Stimulated activated CD8-positive, alpha-beta memory T cell treated with anti-CD3 and anti-CD28 coated beads, Interleukin-12 subunit alpha, Interleukin-12 subunit beta, amount 100 ng/mL, for 1 hour (primary cell): ENCODE data around the gene SLC18A3.

Experiments
- DNase-seq: peaks from one replicate; pipeline ENCODE4 v3.0.0-alpha.2; 2020; ENCODE audit warnings: low read depth

Gene SLC18A3

DNA sequence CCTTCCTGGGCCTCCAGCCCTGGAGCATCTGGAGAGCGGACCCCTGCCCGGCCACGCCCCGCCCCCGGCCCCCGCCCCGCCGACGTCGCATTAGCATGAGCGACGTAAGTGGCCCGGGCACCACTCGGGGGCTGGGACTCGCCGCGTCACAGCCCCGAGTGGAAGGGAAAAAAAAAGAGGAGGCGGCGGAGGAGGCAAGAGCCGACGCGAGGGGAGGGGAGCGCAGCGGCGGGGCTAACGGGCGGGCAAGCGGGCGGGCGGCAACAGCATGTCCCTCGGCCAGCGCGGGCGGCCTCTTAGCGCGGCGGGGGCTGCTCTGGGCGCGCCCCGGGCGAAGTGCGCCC is at the start of gene SLC18A3:
Gene SLC18A3 (plus strand): TSS at position 197 of the 344 bp plus-strand sequence. CDS start 431 bp downstream, outside the sequence.
- DNase-seq: no peak

DNA sequence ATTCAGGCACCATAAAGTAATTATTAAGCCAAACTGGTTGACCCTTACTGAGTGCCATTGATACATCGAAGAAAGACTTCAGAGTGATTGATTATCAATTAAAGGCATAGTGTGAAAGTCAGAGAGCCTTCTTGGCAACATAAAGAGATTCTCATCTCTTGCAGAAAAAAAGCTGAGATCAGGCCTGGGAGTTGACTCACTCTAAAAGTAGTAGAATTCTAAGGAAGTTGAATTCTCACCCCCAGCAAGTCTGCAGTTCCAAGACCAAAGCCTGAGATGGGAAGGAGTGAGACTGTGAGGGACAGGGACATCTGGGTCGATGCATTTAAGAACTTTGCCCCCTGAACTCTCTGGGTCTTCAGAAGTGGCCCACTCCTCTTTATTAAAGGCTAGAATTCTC is 49.6 kb upstream of the SLC18A3 start:
- DNase-seq: no peak

DNA sequence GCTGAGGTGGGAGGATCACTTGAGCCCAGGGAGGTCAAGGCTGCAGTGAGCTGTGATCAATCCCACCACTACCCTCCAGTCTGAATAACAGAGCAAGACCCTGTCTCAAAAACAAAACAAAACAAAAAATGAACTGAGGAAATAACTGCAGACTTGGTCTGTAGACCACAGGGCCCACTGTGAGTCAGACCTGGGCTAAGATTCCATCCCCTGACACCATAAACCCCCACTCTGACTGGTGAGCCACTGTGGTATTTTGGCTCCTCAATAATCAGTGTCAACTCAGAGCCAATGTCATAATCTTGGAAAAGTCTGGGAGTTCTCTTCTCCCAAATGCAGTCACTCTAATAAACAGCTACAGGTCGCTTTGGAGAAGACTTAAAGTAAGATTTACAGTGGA is 47.2 kb upstream of the SLC18A3 start:
- DNase-seq: no peak

DNA sequence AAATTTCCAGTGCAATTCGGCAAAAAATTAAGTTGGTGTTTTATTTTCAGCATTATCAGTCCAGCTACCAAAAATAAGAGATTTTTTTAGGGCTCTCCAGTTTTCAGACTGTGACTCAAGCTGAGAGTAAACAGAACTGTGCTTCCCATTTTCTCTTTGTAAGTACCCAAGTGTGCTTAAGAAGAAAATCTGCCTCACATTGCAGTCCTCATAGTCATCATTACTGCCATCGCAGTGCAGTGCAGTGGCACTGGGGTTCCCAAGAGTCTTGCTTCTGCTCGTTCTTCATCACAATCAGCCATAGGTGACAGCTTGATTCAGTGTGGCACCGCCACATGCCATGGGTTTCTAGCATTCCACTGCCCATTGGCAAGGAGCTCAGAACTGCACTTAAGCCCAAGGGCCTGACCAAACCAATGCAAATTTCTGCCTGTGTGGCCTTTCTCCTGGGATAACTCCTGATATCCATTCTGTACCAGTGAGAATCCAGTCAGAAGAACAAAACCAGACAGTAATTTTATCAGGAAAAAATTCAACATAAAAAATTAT is 45.6 kb upstream of the SLC18A3 start:
- no peak for DNase-seq

DNA sequence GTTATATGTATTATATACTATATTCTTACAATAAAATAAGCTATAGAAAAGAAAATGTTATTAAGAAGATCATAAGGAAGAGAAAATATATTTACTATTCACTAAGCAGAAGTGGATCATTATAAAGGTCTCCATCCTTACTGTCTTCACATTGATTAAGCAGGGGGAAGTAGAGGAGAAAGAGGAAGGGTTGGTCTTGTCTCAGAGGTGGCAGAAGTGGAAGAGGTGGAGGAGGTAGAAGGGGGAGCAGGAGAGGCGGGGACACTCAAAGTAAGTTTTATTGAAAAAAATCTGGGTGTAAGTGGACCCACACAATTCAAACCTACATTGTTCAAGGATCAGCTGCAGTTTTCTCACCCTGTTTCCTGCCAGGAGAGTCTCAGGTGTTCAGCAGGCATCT is 42.3 kb upstream of the SLC18A3 start:
- DNase-seq: no peak

DNA sequence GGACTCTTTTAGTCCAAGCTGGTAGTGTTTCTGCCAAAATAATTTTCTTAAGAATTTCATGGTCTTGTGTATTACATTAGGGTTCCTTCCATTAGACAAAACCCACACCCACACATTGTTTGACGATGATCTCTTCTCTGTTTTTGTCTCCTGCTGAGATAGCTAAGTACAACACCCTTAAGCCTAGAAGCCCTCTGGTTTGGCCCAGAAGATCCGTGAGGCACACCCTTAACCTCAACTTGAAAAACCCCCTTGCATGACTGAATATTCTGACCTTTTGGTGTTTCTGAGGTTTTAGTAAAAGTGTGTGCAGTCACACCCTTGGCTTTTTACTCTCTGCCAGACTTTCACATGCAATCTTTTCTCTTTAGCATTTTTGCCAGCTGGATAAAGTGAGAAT is 41.9 kb upstream of the SLC18A3 start:
- DNase-seq: no peak

DNA sequence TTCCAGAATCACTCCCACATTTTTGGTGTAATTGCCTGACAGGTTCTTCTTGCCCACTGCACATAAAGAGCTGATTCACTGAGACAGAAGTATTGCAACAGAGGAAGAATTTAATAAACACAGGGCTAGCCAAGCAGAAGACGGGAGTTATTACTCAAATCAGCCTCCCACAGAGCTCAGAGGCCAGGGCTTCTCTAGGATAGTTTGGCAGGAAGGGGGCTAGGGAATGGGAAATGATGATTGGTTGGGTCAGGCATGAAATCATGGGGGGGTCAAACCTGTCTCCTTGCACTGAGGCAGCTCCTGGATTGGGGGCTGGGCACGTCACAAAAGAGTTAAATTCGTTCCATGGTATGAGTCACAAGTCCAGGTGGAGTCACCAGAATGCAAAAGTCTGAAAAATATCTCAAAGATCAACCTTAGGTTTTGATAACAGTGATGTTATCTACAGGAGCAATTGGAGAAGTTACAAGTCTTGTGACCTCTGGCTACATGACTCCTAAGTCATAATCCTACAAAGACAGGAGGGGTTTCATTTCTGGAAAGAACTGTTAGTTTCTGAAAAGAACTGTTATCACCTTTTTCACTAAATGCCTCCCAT is 41.0 kb upstream of the SLC18A3 start:
- DNase-seq: no peak

DNA sequence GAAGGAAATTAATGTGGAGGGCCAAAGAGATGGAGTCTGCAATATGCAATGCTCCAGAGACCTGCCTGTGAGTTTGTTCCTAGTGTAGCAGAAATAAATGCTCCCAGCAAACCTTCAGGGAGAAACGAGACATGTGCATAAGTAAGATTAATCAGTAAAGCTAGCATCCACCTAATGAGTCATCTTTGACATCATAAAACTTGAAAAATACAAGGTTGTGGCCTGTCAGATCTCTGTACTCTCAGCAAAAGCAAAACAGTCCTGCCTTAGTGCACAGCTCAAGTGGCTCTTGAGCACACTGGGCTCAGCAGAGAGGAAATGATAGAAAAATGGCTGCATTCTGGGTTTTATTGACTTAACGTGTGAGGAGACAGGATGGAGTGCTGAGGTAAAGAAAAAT is 38.7 kb upstream of the SLC18A3 start:
- DNase-seq: no peak

DNA sequence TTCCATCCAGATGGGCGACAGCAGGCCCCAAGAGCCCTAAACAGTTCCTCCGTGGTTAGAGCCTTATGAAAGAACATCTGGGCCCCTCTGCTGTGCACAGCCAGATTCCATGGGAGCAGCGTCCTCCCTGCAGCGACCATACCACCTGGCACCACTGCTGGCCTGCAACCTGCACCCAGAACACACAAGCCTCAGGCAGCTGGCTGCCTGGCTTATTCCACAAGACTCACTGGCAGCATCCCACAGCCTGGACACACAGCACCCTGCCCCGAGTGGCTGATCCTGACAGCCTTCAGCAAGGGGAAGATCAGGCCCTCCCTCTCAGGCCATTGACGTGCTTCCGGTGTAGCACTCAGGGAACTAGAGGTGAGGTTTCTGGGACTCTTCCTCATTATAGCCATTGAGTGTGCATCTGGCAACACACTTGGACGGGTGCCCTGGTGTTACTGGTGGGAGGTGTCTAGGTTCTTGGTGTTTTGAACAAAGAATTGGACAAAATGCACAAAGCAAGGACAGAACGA is 37.5 kb upstream of the SLC18A3 start:
- no peak for DNase-seq

DNA sequence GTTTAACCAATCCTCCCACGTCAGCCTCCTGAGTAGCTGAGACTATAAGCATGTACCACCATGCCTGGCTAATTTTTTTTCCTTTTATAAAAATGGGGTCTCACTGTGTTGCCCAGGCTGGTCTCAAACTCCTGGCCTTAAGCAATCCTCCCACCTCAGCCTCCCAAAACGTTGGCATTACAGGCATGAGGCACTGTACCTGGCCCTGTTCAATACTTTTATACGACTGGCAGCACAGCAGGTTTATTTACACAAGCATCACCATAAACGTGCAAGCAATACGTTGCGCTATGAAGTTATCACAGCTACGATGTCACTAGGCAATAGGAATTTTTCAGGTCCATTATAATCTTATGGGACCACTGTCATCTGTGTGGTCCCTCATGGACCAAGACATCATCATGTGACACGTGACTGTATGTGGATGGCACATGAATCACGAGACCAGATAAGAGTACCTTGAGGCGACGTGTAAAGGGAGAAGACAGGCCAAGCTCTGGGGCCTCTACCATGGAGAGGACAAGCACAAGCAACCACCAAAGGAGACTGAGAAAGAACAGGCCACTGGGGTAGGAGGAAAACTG is 34.5 kb upstream of the SLC18A3 start:
- DNase-seq: no peak

DNA sequence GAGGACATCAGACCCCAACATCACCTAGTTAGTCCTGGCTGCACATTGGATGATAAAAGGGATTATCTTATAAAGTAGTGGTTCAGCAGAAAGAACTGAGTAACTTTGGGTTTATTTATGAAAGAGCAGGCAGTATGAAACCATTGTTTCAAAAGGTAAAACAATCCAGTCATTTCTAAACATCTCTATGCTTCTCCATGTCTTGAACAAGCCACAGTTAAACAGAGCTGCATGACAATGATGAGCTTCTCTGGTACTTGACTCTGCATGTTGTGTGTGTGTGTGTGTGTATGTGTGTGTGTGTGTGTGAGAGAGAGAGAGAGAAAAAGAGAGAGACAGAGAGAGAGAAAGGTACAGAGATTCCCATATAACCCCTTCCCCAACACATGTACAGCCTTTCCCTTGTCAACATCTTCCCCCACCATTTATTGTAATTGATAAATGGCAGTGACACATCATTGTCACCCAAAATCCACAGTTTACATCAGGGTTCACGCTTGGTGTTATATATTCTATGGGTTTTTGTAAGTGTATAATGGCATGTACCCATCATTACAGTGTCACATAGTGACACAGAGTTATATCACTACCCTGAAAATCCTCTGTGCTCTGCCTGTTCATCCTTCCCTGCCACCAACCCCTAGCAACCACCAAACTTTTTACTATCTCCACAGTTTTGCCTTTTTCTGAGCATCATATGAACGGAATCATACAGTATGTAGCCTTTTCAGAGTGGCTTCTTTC is 32.8 kb upstream of the SLC18A3 start:
- DNase-seq: no peak

DNA sequence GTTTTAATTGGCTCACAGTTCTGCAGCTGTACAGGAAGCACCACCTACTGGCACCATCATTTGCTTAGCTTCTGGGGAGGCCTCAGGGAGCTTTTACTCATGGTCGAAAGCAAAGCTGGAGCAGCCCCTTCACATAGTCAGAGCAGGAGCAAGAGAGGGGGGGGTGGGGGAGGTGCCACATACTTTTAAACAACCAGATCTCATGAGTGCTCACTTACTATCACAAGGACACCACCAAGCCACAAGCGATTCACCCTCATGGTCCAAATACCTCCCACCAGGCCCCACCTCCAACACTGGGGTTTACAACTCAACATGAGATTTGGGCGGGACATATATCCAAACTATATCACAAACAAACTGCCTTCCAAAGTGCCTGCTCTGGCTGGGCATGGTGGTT is 31.7 kb upstream of the SLC18A3 start:
- no peak for DNase-seq

DNA sequence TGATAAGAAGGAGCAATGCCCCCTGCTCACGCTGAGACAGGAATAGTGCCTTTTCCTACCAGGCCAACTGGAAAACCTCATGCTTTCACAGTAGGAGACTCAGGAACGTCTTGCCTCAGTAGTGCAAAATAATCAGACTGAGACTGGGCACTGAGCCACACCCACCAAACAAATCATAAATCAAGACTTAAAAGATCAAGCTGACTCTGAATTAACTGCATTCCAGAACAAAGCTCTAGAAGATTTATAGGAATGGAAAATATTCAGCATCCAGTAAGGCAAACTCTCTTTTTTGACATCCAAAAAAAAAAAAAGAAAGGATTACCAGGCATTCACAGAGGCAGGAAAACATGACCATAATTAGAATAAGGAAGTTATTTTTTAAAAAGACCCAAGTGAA is 30.5 kb upstream of the SLC18A3 start:
- DNase-seq: no peak

DNA sequence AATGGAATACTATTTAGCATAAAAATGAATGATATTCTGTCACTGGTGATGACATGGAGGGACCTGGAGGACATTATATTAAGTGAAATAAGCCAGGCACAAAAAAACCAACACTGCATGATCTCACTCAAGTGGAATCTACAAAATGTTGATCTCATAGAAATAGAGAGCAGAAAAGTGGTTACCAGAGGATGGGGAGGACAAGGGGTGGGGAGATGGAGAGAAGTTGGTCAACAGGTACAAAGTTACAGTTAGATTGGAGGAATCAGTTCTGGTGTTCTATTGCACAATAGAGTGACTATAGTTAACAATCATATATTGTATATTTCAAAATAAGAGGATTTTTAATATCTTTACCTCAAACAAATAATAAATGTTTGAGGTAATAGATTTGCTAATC is 24.7 kb upstream of the SLC18A3 start:
- DNase-seq: no peak

DNA sequence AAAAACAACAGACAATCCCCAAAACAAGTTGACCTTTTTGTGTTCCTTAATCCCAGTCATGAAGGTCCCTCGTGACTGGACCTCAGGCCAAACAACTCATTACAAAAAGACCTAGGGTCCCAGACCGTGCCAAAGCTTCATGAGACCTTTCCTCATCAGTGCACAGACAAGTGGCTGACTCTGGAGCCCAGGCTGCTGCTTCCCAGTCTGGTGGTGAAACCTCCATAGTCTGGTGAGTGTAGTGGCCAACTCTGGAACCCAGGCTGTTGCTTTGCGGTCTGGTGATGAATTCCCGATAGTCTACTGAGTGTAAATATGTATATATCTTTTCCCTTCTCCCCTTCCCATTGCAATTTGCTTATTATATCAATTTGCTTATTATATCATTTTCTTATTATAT is 22.1 kb upstream of the SLC18A3 start:
- no peak for DNase-seq

DNA sequence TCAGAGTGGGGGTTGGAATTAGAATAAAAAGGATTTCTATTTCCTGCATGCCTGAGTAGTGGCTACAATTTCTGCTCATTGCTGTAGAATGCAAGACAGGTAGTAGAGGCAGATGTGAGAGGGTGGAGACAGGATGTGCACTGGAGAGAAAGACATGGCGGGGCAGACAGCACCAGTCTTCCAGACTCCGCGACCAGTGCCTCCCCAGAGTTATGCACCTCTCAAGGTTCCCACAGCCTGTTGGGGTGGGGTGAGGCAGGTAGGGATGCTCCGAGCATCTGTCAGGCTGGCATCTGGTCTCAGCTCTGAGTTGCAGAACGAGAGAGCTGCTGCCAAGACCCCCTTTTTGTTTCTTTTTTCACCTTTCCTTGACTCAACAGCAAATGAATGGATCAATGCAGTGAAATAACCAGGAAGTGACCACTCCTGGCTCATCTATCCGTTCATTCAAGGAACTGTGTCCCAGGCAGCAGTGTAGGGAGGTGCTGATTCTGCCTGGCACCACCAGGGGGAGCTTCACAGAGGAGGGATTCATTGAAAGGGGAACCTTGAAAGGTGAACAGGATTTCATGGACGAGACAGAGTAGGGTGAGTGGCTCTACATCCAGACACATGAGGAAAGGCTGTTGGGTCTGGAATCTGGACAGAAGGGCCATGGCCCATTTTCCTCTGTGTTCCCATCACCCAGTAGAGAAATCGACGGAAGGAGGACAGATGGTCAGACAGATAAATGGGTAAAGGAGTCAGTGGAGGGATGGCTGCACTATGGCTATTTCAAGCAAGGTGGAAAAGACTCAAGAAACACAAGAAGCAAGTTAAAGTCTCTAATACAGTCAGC is 17.2 kb upstream of the SLC18A3 start:
- DNase-seq: peak; percentile 43

DNA sequence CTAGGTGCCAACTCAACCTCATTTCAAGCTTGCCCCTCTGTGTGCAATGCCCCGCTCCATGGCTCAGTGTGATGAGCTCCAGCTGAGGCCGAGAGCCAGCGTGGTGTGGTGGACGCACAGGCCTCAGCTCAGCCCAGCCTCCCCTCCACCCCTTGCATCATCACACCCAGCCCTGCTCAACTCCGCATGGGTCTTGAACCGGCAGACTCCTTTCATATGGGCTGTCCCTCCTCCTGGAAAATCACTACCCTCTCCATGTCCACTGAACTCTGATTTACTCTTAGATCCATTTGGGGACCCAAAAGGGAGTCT is 16.6 kb upstream of the SLC18A3 start:
- no peak for DNase-seq

DNA sequence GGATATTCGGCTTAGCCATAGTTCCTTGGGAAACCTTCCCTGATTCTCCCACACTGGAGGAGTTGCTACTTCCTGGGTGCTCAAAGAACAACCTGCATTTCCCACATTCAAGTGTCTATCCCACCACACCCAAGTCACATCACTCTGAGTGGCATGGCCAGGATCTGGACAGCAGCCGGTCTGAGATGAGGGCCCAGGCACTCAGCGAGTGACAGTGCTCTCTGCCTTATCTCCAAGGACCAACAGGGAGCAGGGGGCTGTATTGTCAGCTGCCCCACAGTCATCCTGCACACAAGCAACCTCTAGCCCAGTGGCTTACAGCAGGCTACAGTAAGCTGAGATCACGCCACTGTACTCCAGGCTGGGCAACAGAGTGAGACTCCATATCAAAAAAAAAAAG is 16.1 kb upstream of the SLC18A3 start:
- no peak for DNase-seq

DNA sequence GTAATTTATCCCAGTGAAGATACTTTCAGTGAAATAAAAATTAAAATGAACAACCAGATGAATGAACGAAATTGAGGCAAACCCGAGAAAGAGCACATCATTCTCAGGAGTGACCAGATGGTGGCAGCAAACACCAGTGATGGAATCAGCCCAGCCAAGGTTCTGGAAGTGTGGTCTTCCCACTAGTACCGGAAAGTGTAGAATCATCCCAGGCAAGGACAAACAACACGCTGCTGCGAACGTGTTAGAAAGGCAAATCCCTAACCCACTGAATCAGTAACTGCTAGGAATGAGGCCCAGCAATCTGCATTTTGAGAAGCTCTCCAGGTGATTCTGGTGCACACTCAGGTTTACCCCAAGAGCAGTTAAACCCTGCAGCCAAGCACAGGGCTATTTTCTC is 15.5 kb upstream of the SLC18A3 start:
- peak; percentile 2 for DNase-seq

DNA sequence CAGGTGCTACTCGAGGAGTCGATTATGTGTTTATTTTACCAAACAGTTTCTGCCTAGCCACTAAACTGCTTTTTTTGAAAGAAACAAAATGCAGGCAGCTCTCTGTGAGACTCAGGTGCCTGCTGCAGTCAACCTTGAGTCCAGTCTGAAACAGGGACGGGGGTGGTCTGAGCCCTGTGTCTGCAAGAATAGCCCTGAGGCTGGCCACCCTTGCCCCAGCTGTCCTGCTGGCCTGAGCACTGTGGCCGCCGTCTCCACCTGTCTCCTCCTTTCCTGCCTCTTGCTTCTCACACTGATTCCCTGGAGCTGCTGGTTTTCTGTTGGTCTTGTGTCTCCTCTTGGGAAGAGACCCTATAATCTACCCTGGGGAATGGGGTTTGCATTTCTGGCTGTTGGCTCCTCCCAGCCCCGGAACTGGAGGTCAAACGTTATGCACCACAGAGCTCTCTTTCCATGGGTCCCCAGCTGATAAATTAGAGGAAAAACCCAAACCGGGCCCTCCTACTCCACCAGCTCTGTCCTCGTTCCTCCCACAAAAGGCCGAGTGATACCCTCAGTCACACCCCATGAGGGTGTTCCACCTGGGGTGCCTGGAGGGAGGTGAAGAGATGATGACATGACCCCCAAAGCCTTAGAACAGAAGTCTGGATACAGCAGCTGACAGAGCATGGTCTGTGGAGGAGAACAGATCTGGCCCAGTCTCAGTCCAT is 15.0 kb upstream of the SLC18A3 start:
- no peak for DNase-seq

DNA sequence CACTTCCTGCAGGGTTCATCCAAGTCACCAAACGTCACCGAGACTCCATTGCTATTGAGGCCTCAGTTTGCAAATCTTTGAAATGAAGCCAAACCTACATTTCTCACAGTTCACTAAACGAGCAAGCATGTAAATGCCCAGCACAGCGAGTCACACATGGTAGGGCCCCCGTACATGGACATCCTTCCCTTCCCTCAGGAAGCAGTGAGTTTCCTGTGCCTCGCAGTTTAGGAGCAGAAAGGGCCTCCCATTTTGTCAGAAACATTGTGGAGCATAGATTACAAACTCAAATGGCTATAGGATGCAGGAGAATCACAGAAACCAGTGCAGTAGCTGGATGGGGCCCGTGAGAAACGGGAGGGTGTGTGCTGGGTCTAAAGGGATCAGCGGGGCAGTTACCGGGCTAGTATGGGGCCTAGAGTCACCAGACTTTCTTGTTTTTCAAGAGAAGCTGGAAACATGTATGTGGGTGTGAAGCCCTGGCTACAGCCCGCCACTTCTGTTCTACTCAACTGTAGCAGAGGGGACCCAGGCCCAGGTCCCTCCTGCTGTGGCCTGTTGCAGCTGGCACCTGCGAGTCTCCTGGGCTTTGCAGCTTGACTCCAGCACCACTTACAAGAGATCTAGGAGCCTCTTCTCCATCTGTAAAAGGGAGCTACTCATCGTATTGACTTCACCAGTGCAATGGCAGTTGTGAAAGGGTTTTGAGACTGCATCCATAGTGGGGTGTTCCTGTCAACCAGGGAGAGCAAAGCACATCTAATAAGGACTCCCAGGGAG is 14.2 kb upstream of the SLC18A3 start:
- DNase-seq: no peak
